PFSK-1 (cell line): ENCODE results near the gene CHAC1.

Source experiments
- FOXP2 ChIP-seq: optimal IDR thresholded peaks from 2 replicates; pipeline ENCODE3; 2011; ENCODE audit warnings: borderline replicate concordance, control low read depth, inconsistent platforms; ENCODE audit not compliant: insufficient read depth; ENCODE audit errors: extremely low read length, extremely low read depth
- POLR2AphosphoS5 ChIP-seq: IDR thresholded peaks from 2 replicates; pipeline ENCODE4 v1.6.1; 2012; ENCODE audit warnings: low read depth, mild to moderate bottlenecking, control low read depth, low read length, moderate library complexity
- SIN3A ChIP-seq: IDR thresholded peaks from 2 replicates; pipeline ENCODE4 v1.6.1; 2012; ENCODE audit warnings: mild to moderate bottlenecking, low read length, moderate library complexity, borderline replicate concordance; ENCODE audit not compliant: insufficient read depth
- TAF1 ChIP-seq: IDR thresholded peaks from 2 replicates; pipeline ENCODE4 v1.6.1; 2012; ENCODE audit warnings: low read length, control low read depth, borderline replicate concordance; ENCODE audit not compliant: insufficient read depth
- TF ChIP-seq, protein P1 (sequence below), 2 experiments: IDR thresholded peaks; 2 replicates each; pipeline versions ENCODE4 v1.6.1 to v1.8.0; 2011 to 2012; ENCODE audit warnings: low read depth in 2 of 2, low read length in 2 of 2, control low read depth in 1 of 2, inconsistent platforms in 1 of 2, mild to moderate bottlenecking in 1 of 2, moderate library complexity in 1 of 2; ENCODE audit not compliant: insufficient read depth in 1 of 2

CHAC1 gene

DNA sequence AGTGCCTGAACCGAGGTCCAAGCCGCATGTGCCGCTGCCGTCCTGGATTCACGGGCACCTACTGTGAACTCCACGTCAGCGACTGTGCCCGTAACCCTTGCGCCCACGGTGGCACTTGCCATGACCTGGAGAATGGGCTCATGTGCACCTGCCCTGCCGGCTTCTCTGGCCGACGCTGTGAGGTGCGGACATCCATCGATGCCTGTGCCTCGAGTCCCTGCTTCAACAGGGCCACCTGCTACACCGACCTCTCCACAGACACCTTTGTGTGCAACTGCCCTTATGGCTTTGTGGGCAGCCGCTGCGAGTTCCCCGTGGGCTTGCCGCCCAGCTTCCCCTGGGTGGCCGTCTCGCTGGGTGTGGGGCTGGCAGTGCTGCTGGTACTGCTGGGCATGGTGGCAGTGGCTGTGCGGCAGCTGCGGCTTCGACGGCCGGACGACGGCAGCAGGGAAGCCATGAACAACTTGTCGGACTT, 17.0 kb upstream of the CHAC1 start:
- TF ChIP-seq SIN3A (no peak), TAF1 (no peak)

DNA sequence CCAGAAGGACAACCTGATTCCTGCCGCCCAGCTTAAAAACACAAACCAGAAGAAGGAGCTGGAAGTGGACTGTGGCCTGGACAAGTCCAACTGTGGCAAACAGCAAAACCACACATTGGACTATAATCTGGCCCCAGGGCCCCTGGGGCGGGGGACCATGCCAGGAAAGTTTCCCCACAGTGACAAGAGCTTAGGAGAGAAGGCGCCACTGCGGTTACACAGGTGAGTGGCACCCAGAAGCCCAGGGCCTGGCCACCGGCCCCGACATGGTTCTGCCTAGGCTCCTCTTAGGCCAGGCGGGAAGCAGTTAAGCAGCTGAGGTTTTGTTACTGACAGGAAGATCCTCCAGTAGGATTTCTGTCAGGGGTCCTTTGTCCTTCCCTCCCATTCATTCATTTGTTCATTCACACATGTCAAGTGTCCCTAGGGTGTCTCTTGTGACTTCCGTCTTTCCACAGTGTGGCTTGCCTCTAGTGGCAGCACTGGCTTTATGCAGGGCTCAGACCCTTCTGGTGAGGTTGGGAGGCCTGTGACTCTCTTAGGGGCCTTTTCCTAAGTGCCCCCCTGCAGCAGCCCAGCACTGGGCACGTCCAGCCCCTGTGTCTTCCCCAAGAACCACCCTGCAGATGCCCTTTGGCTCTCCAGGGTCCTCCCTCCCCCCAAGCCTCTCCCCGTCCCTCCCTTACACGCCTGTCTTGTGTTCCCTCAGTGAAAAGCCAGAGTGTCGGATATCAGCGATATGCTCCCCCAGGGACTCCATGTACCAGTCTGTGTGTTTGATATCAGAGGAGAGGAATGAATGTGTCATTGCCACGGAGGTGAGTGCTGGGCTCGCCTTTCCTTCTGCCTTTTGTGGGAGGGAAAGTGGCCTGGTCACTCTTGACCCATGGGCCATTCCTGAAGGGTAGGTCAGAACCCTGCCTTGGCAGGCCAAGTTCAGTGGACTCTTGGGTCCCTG, 16.3 kb upstream of the CHAC1 start:
- TF ChIP-seq, protein P1, sequence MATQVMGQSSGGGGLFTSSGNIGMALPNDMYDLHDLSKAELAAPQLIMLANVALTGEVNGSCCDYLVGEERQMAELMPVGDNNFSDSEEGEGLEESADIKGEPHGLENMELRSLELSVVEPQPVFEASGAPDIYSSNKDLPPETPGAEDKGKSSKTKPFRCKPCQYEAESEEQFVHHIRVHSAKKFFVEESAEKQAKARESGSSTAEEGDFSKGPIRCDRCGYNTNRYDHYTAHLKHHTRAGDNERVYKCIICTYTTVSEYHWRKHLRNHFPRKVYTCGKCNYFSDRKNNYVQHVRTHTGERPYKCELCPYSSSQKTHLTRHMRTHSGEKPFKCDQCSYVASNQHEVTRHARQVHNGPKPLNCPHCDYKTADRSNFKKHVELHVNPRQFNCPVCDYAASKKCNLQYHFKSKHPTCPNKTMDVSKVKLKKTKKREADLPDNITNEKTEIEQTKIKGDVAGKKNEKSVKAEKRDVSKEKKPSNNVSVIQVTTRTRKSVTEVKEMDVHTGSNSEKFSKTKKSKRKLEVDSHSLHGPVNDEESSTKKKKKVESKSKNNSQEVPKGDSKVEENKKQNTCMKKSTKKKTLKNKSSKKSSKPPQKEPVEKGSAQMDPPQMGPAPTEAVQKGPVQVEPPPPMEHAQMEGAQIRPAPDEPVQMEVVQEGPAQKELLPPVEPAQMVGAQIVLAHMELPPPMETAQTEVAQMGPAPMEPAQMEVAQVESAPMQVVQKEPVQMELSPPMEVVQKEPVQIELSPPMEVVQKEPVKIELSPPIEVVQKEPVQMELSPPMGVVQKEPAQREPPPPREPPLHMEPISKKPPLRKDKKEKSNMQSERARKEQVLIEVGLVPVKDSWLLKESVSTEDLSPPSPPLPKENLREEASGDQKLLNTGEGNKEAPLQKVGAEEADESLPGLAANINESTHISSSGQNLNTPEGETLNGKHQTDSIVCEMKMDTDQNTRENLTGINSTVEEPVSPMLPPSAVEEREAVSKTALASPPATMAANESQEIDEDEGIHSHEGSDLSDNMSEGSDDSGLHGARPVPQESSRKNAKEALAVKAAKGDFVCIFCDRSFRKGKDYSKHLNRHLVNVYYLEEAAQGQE (IDR thresholded peaks at IDR 0.05; ENCODE audit: insufficient read depth in 1 of 2, low read depth in 2 of 2, low read length in 2 of 2): no peak
- TF ChIP-seq TAF1: no peak
- no peak for TF ChIP-seq FOXP2
- TF ChIP-seq SIN3A: no peak
- TF ChIP-seq POLR2AphosphoS5: no peak

DNA sequence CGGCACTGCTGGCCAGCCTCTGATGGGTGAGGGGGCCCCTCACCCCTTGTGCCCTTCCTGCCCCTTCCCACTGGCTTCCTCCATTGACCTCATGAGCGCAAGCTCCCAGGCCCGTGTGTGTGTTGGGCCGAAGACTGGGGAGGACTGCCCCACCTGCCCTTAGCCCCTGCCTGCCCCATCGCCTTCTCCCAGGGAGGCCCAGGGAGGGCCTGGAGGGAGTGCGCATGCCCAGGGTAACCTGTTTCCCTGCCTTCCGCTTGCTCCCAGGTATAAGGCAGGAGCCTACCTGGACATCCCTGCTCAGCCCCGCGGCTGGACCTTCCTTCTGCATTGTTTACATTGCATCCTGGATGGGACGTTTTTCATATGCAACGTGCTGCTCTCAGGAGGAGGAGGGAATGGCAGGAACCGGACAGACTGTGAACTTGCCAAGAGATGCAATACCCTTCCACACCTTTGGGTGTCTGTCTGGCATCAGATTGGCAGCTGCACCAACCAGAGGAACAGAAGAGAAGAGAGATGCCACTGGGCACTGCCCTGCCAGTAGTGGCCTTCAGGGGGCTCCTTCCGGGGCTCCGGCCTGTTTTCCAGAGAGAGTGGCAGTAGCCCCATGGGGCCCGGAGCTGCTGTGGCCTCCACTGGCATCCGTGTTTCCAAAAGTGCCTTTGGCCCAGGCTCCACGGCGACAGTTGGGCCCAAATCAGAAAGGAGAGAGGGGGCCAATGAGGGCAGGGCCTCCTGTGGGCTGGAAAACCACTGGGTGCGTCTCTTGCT, 15.3 kb upstream of the CHAC1 start:
- TF ChIP-seq, protein P1 (IDR thresholded peaks at IDR 0.05; ENCODE audit: insufficient read depth in 1 of 2, low read depth in 2 of 2, low read length in 2 of 2): no peak
- TF ChIP-seq TAF1: no peak
- no peak for TF ChIP-seq SIN3A
- TF ChIP-seq FOXP2: no peak
- no peak for TF ChIP-seq POLR2AphosphoS5

DNA sequence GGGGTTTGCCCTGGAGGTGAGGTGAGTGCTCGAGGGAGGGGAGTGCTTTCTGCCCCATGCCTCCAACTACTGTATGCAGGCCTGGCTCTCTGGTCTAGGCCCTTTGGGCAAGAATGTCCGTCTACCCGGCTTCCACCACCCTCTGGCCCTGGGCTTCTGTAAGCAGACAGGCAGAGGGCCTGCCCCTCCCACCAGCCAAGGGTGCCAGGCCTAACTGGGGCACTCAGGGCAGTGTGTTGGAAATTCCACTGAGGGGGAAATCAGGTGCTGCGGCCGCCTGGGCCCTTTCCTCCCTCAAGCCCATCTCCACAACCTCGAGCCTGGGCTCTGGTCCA, 14.8 kb upstream of the CHAC1 start:
- no peak for TF ChIP-seq SIN3A
- TF ChIP-seq, protein P1 (IDR thresholded peaks at IDR 0.05; ENCODE audit: insufficient read depth in 1 of 2, low read depth in 2 of 2, low read length in 2 of 2): no peak
- no peak for TF ChIP-seq TAF1
- no peak for TF ChIP-seq FOXP2

DNA sequence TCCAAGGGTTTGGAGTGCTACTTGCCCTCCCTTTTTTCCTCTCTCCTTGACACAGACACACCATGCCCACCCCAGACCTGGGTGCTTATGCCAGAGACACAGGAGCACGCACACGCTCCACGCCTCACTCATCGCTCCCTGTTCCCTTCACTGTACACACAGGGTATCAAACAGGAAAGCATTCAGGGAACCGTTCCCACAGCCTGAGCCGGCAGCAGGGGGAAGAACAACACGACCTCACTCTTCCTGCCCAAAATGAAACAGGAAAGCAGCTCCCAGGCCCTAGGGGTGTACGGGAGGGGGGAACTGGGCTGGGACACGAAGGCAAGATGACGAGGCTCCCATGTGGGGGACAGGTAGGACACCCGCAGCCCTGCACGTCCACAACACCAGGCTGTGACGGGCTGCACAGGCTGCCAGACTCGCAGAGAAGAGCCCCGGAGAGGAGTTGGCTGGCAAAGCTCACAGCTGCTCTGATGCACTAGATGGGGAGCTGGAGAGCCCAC, 12.9 kb upstream of the CHAC1 start:
- no peak for TF ChIP-seq POLR2AphosphoS5
- peak; percentile 58 for TF ChIP-seq FOXP2

DNA sequence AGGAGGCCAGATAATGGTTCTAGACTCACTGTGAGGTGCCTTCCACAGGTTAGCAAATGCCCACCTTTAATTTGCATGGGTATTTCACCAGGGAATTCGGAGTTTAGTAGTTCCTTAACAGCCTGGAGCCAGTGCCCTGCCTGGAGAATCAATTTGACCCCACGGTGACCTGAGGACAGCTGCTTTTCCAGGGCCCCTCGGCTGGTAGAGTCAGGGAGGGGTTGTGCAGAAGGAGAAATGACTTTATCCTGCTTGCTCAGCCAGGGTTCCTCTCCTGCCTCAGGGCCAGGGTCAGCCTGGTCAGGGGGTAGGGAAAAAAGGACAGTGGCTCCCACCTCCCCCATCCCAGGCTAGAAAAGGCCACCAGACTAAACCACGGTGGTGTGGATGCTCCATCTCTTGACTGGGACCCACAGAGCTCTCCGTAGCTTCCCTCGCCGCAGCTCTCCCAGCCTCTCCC, 12.2 kb upstream of the CHAC1 start:
- no peak for TF ChIP-seq SIN3A
- TF ChIP-seq, protein P1 (IDR thresholded peaks at IDR 0.05; ENCODE audit: insufficient read depth in 1 of 2, low read depth in 2 of 2, low read length in 2 of 2): 0 out of 4 replicates have a peak, but pooled peaks of 1 of the 2 experiments have one; percentile 2
